ENCODE data around the gene ITGA4.

GRCh38 chr2:181546086-181546485, 88.9 kb downstream of the ITGA4 start:
- no peak for TF ChIP-seq CTCF (IDR thresholded peaks at IDR 0.05; ENCODE audit: borderline replicate concordance, extremely low read depth, low read length, poor library complexity, severe bottlenecking)
- TF ChIP-seq EZH2 (IDR thresholded peaks at IDR 0.05; ENCODE audit: borderline replicate concordance, low read depth, low read length, severe bottlenecking), result no peak

Data from DND-41 (cell line).